ENCODE measurements around the gene SMARCB1.

GRCh38 chr22:23850136-23850611 is 63.4 kb downstream of the SMARCB1 start:
- TF ChIP-seq CTCF (IDR thresholded peaks at IDR 0.05) (no peak), POLR2A (IDR thresholded peaks at IDR 0.05) (no peak)
